ENCODE results near the gene PSENEN.
"Not testable (repeated sequence)": the region's sequence is repeated elsewhere in the genome, so short reads cannot be mapped to it uniquely, and the experiment has no call there.

- not testable (repeated sequence) for TF ChIP-seq CTCF (conservative IDR thresholded peaks at IDR 0.05); ZFX (IDR thresholded peaks at IDR 0.05)
Observed at GRCh38 chr19:35724132-35724531, 21.3 kb upstream of the PSENEN start.
